H1 (cell line): Measurements from ENCODE around the gene TBC1D22A. TPM values are rescaled to one million over a fixed set of nuclear protein-coding genes. Genes with fewer than 3 reads are reported as not detected.

ENCODE experiments used
- CTCF ChIA-PET: fragments of 300-600 bp; sonication (Branson Sonifier 250); formaldehyde crosslinking; loops from one replicate; lab custom pipeline; 2021; ENCODE audit not compliant: partially characterized antibody; lab: Charles Lee
- POLR2A ChIA-PET: fragments of 300-600 bp; sonication (Branson Sonifier 250); formaldehyde crosslinking; loops from one replicate; lab custom pipeline; 2021; ENCODE audit warnings: inconsistent platforms; ENCODE audit not compliant: partially characterized antibody; lab: Charles Lee
- DNase-seq, 2 experiments: peaks; one replicate each; pipeline versions ENCODE4 v3.0.0 to v3.0.0-alpha.2; 2010 to 2022; ENCODE audit warnings: low spot score in 2 of 2, low read depth in 1 of 2, mixed read lengths in 1 of 2
- FAIRE-seq: peaks from 2 replicates; lab custom pipeline; 2011; peaks lifted over from hg19 to GRCh38; lab: Jason Lieb, UNC
- H2AFZ ChIP-seq: 2 replicates; pipeline ENCODE4 v1.8.1; 2012; ENCODE audit warnings: low read length, inconsistent platforms
- H2AK5ac ChIP-seq: 2 replicates; pipeline ENCODE4 v1.6.1; 2013; ENCODE audit warnings: low read depth, low read length
- H2BK120ac ChIP-seq: replicated peaks from 2 replicates; pipeline ENCODE3; 2013; ENCODE audit warnings: low read depth, low read length, inconsistent platforms
- H2BK12ac ChIP-seq: 2 replicates; pipeline ENCODE4 v1.6.1; 2013; ENCODE audit warnings: low read depth, low read length
- H2BK15ac ChIP-seq: 2 replicates; pipeline ENCODE4 v1.6.1; 2013; ENCODE audit warnings: low read length
- H2BK20ac ChIP-seq: 2 replicates; pipeline ENCODE4 v1.6.1; 2013; ENCODE audit warnings: low read length
- H2BK5ac ChIP-seq: 2 replicates; pipeline ENCODE4 v1.6.1; 2013; ENCODE audit warnings: low read depth, low read length
- H3K14ac ChIP-seq: 2 replicates; pipeline ENCODE4 v1.6.1; 2013; ENCODE audit warnings: inconsistent platforms; ENCODE audit not compliant: insufficient read length
- H3K18ac ChIP-seq: 2 replicates; pipeline ENCODE4 v1.6.1; 2013; ENCODE audit warnings: low read length; ENCODE audit errors: extremely low read depth
- H3K23ac ChIP-seq: 2 replicates; pipeline ENCODE4 v1.6.1; 2013; ENCODE audit warnings: inconsistent platforms; ENCODE audit not compliant: insufficient read length
- H3K23me2 ChIP-seq: 2 replicates; pipeline ENCODE4 v1.6.1; 2013; ENCODE audit warnings: low read depth, low read length
- H3K27ac ChIP-seq: 2 replicates; pipeline ENCODE4 v1.6.1; 2011; ENCODE audit warnings: low read depth, low read length, inconsistent platforms
- H3K27me3 ChIP-seq, 4 experiments: replicated peaks in 1 of 4; 1 replicate in 1 of 4; 2 replicates in 3 of 4; pipeline versions ENCODE4 v1.6.1 to v1.8.1; 2011 to 2013; ENCODE audit warnings: low read length in 3 of 4, mild to moderate bottlenecking in 3 of 4, inconsistent platforms in 2 of 4, mixed read lengths in 2 of 4, moderate library complexity in 1 of 4; ENCODE audit not compliant: control insufficient read depth in 3 of 4, insufficient read depth in 3 of 4; ENCODE audit errors: extremely low read depth in 1 of 4
- H3K36me3 ChIP-seq, 4 experiments: 2 replicates each; pipeline versions ENCODE4 v1.6.1 to v1.8.1; 2011 to 2013; ENCODE audit warnings: mild to moderate bottlenecking in 4 of 4, low read length in 3 of 4, moderate library complexity in 2 of 4, control low read depth in 1 of 4, inconsistent platforms in 1 of 4; ENCODE audit not compliant: insufficient read depth in 4 of 4, control insufficient read depth in 2 of 4
- H3K4ac ChIP-seq: replicated peaks from 2 replicates; pipeline ENCODE3; 2013; ENCODE audit warnings: low read length, low read depth, mixed read lengths, inconsistent platforms; ENCODE audit not compliant: insufficient read length
- H3K4me1 ChIP-seq, 4 experiments: replicated peaks in 1 of 4; 1 replicate in 1 of 4; 2 replicates in 3 of 4; pipeline versions ENCODE4 v1.6.1 to v1.8.1; 2011 to 2013; ENCODE audit warnings: low read length in 3 of 4, inconsistent platforms in 2 of 4, mixed read lengths in 1 of 4; ENCODE audit not compliant: insufficient read depth in 4 of 4, control insufficient read depth in 3 of 4
- H3K4me2 ChIP-seq, 2 experiments: 2 replicates each; pipeline versions ENCODE4 v1.6.1 to v1.8.1; 2011 to 2013; ENCODE audit warnings: low read depth in 2 of 2, low read length in 2 of 2, control low read depth in 1 of 2, inconsistent platforms in 1 of 2, mild to moderate bottlenecking in 1 of 2; ENCODE audit not compliant: insufficient read depth in 1 of 2
- H3K4me3 ChIP-seq, 4 experiments: fragments of 200-600, 300-600 bp in 1 of 4; sonication (generic), shearing (Covaris generic), sonication (Bioruptor Twin) in 1 of 4; 2 replicates each; pipeline versions ENCODE4 v1.5.1 to v1.8.1; 2011 to 2016; ENCODE audit warnings: low read length in 4 of 4, low read depth in 3 of 4, control low read depth in 2 of 4, inconsistent platforms in 2 of 4, mild to moderate bottlenecking in 2 of 4, mixed read lengths in 1 of 4, moderate library complexity in 1 of 4; ENCODE audit not compliant: insufficient read depth in 2 of 4; ENCODE audit errors: extremely low read depth in 1 of 4
- H3K56ac ChIP-seq: replicated peaks from 2 replicates; pipeline ENCODE3; 2013; ENCODE audit warnings: low read depth, mild to moderate bottlenecking, mixed read lengths, low read length, inconsistent platforms; ENCODE audit not compliant: insufficient read length
- H3K79me1 ChIP-seq: 2 replicates; pipeline ENCODE4 v1.6.1; 2013; ENCODE audit warnings: low read depth, low read length, control low read depth
- H3K79me2 ChIP-seq, 2 experiments: 2 replicates each; pipeline versions ENCODE4 v1.6.1 to v1.8.1; 2012 to 2013; ENCODE audit warnings: low read length in 2 of 2, mild to moderate bottlenecking in 2 of 2, inconsistent platforms in 1 of 2; ENCODE audit not compliant: insufficient read depth in 2 of 2, control insufficient read depth in 1 of 2
- H3K9ac ChIP-seq, 4 experiments: replicated peaks in 1 of 4; 1 replicate in 1 of 4; 2 replicates in 3 of 4; pipeline versions ENCODE4 v1.6.1 to v1.8.1; 2011 to 2013; ENCODE audit warnings: low read depth in 3 of 4, low read length in 3 of 4, control low read depth in 2 of 4, mild to moderate bottlenecking in 2 of 4, moderate library complexity in 2 of 4, inconsistent platforms in 1 of 4; ENCODE audit errors: extremely low read depth in 1 of 4
- H3K9me3 ChIP-seq, 2 experiments: 2 replicates each; pipeline versions ENCODE4 v1.6.1 to v1.8.1; 2012 to 2013; ENCODE audit warnings: mild to moderate bottlenecking in 2 of 2, moderate library complexity in 2 of 2, control low read depth in 1 of 2, inconsistent platforms in 1 of 2, low read depth in 1 of 2, low read length in 1 of 2, mixed read lengths in 1 of 2; ENCODE audit not compliant: insufficient read depth in 2 of 2
- H4K20me1 ChIP-seq, 2 experiments: replicated peaks in 1 of 2; 2 replicates each; pipeline versions ENCODE3 to v1.8.1; 2011 to 2013; ENCODE audit warnings: inconsistent platforms in 2 of 2, low read length in 2 of 2, mild to moderate bottlenecking in 1 of 2; ENCODE audit not compliant: insufficient read depth in 2 of 2, control insufficient read depth in 1 of 2
- H4K5ac ChIP-seq: 2 replicates; pipeline ENCODE4 v1.6.1; 2013; ENCODE audit warnings: low read length, low read depth, mixed read lengths, inconsistent platforms; ENCODE audit not compliant: insufficient read length
- H4K8ac ChIP-seq: 2 replicates; pipeline ENCODE4 v1.8.0; 2013; ENCODE audit warnings: mild to moderate bottlenecking, moderate library complexity, low read length, inconsistent platforms; ENCODE audit not compliant: insufficient read depth; ENCODE audit errors: extremely low read depth
- H4K91ac ChIP-seq: replicated peaks from 2 replicates; pipeline ENCODE3; 2013; ENCODE audit warnings: low read length, mixed read lengths, inconsistent platforms; ENCODE audit not compliant: insufficient read length
- KDM4A ChIP-seq: IDR thresholded peaks from one replicate; pipeline ENCODE4 v1.7.1; 2012; ENCODE audit warnings: low read depth, mild to moderate bottlenecking, moderate library complexity, low read length, inconsistent platforms; ENCODE audit not compliant: severe bottlenecking
- RXRA ChIP-seq: IDR thresholded peaks from 2 replicates; pipeline ENCODE4 v1.6.1; 2011; ENCODE audit warnings: low read depth, mild to moderate bottlenecking, low read length, moderate library complexity; ENCODE audit not compliant: insufficient read depth
- SIN3A ChIP-seq, 2 experiments: IDR thresholded peaks in 1 of 2; conservative IDR thresholded peaks in 1 of 2; 2 replicates each; pipeline ENCODE4 v1.6.1; 2011 to 2012; ENCODE audit warnings: low read length in 2 of 2, improper control_type of control experiment in 1 of 2, low read depth in 1 of 2, mild to moderate bottlenecking in 1 of 2
- SRF ChIP-seq: IDR thresholded peaks from 2 replicates; pipeline ENCODE4 v1.6.1; 2011; ENCODE audit warnings: mild to moderate bottlenecking, low read depth, low read length, moderate library complexity
- ZNF274 ChIP-seq: IDR thresholded peaks from 2 replicates; pipeline ENCODE4 v1.7.0; 2012; ENCODE audit warnings: low read length, borderline replicate concordance; ENCODE audit errors: extremely low read depth
- WGBS, 2 experiments: shearing (Covaris generic) in 1 of 2; methylation state at CpG; one replicate each; pipeline versions ENCODE4 v1.1.6 to v1.1.7; 2013 to 2015; ENCODE audit warnings: low lambda C conversion rate in 2 of 2, mixed read lengths in 2 of 2, inconsistent platforms in 1 of 2, low coverage in 1 of 2, missing lambda C conversion rate in 1 of 2; ENCODE audit not compliant: insufficient replicate concordance in 2 of 2, insufficient coverage in 1 of 2, insufficient read length in 1 of 2; ENCODE audit errors: extremely low coverage in 1 of 2, missing lambda C conversion rate in 1 of 2; 5-methylcytosine and 5-hydroxymethylcytosine counted together
- polyA plus RNA-seq, 7 experiments: library from polyadenylated mRNA; depleted of rRNA in 3 of 7; stranded (reverse) in 5 of 7; unstranded in 2 of 7; fragments of >200 nt in 5 of 7; fragments of 200-250 nt in 2 of 7; gene quantifications; 1 replicate in 5 of 7; 2 replicates in 1 of 7; 4 replicates in 1 of 7; pipeline versions ENCODE4 v1.2.1 to v1.2.3, GENCODE V29; 2011 to 2013; ENCODE audit warnings: missing spikeins in 2 of 7, mixed read lengths in 2 of 7
- total RNA-seq: library from RNA; stranded (reverse); fragmentation: NEBNext Ultra II Directional; extraction: Animal tissue kit (Norgen Biotek cat#: 25700); gene quantifications from 2 replicates; pipeline ENCODE4 v1.2.1, GENCODE V29; 2021

TBC1D22A gene
- total and polyA plus RNA-seq, 2 of the 8 experiments (the other 6 are each of a cell fraction or from before 2014, with no cell fraction given), result 11.9 to 18.4 TPM

- Histone ChIP-seq H4K8ac (no peak overlapping the region), H2BK15ac (no peak overlapping the region), H3K4ac (no peak overlapping the region), H3K23me2 (no peaks in the 10 kb centered on the region), H3K9me3 (no peaks in the 10 kb centered on the region), H3K23ac (no peak overlapping the region), H2AK5ac (no peak overlapping the region), H3K27me3 (no peaks in the 10 kb centered on the region), H3K18ac (no peak overlapping the region), H3K79me1 (peaks cover 2% of the 10 kb centered on the region; the same call in 1 of the 2 replicates), H2AFZ (no peak overlapping the region), H2BK5ac (no peak overlapping the region), H4K5ac (no peak overlapping the region), H3K4me1 (peaks cover 0 to 6% (median 2%) of the 10 kb centered on the region in 4 experiments; a peak in 5 of 7 replicates), H3K14ac (no peak overlapping the region), H3K79me2 (no peaks in the 10 kb centered on the region), H2BK20ac (no peak overlapping the region), H3K9ac (no peak overlapping the region), H4K20me1 (peaks cover 0 to 2% of the 10 kb centered on the region in 2 experiments), H3K36me3 (no peaks in the 10 kb centered on the region), H3K4me3 (no peak overlapping the region), H2BK120ac (no peak overlapping the region), H4K91ac (no peak overlapping the region), H3K56ac (no peak overlapping the region), H3K27ac (no peak overlapping the region), H2BK12ac (no peak overlapping the region), H3K4me2 (no peak overlapping the region)
- DNase-seq (no peak), FAIRE-seq (no peak)
- POLR2A ChIA-PET, result no interaction called here
- 87% methylated on average over 6 of the region's 6 CpGs; no CpG with 5 or more reads in 1 of the 2 experiments for WGBS, 2 experiments
- CTCF ChIA-PET, result interaction anchor here (1.0 kb wide), 1 partner anchor 9 kb away, joined by 3 read pairs; no protein-coding TSS in a partner anchor
- TF ChIP-seq SIN3A (conservative IDR thresholded peaks at IDR 0.05 in 1 of 2, IDR thresholded peaks at IDR 0.05 in 1 of 2; ENCODE audit: low read depth in 1 of 2, low read length in 2 of 2), result no peak
- TF ChIP-seq SRF, result no peak
- TF ChIP-seq KDM4A, result no peak
- no peak for TF ChIP-seq RXRA
- no peak for TF ChIP-seq ZNF274
These were observed 206.4 kb downstream of the TBC1D22A start for GRCh38 chr22:46968848-46969247.
